Brain microvascular endothelial cell (primary cell): ENCODE measurements around the gene LMTK3.

Source experiments
- DNase-seq: peaks from one replicate; pipeline ENCODE4 v3.0.0-alpha.2; 2020
- H3K27ac ChIP-seq: fragments of 250-450 bp; sonication (Bioruptor Pico); 2 replicates; pipeline ENCODE4 v1.5.1; 2020; ENCODE audit warnings: mild to moderate bottlenecking, moderate library complexity
- H3K27me3 ChIP-seq: fragments of 250-450 bp; sonication (Bioruptor Pico); replicated peaks from 2 replicates; pipeline ENCODE4 v1.5.1; 2020; ENCODE audit warnings: mild to moderate bottlenecking
- H3K36me3 ChIP-seq: fragments of 250-450 bp; sonication (Bioruptor Pico); replicated peaks from 2 replicates; pipeline ENCODE4 v1.5.1; 2020; ENCODE audit warnings: mild to moderate bottlenecking
- H3K4me3 ChIP-seq: 2 replicates; pipeline ENCODE4 v1.5.1; 2011; ENCODE audit warnings: low read depth, mild to moderate bottlenecking, control low read depth, low read length, moderate library complexity
- in situ Hi-C: cut with HindIII; loops from 2 replicates; pipeline ENCODE4 v1.10.0; 2017; ENCODE audit warnings: low sequenced_read_pairs, low pct_ligation_motif_present
- TF ChIP-seq, protein P1 (sequence below): IDR thresholded peaks from 2 replicates; pipeline ENCODE4 v1.5.1; 2011; ENCODE audit warnings: low read depth, mild to moderate bottlenecking, moderate library complexity, low read length, control low read depth, inconsistent platforms; ENCODE audit errors: missing control alignments

The LMTK3 gene, protein sequence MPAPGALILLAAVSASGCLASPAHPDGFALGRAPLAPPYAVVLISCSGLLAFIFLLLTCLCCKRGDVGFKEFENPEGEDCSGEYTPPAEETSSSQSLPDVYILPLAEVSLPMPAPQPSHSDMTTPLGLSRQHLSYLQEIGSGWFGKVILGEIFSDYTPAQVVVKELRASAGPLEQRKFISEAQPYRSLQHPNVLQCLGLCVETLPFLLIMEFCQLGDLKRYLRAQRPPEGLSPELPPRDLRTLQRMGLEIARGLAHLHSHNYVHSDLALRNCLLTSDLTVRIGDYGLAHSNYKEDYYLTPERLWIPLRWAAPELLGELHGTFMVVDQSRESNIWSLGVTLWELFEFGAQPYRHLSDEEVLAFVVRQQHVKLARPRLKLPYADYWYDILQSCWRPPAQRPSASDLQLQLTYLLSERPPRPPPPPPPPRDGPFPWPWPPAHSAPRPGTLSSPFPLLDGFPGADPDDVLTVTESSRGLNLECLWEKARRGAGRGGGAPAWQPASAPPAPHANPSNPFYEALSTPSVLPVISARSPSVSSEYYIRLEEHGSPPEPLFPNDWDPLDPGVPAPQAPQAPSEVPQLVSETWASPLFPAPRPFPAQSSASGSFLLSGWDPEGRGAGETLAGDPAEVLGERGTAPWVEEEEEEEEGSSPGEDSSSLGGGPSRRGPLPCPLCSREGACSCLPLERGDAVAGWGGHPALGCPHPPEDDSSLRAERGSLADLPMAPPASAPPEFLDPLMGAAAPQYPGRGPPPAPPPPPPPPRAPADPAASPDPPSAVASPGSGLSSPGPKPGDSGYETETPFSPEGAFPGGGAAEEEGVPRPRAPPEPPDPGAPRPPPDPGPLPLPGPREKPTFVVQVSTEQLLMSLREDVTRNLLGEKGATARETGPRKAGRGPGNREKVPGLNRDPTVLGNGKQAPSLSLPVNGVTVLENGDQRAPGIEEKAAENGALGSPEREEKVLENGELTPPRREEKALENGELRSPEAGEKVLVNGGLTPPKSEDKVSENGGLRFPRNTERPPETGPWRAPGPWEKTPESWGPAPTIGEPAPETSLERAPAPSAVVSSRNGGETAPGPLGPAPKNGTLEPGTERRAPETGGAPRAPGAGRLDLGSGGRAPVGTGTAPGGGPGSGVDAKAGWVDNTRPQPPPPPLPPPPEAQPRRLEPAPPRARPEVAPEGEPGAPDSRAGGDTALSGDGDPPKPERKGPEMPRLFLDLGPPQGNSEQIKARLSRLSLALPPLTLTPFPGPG (N-terminal part only)

DNA sequence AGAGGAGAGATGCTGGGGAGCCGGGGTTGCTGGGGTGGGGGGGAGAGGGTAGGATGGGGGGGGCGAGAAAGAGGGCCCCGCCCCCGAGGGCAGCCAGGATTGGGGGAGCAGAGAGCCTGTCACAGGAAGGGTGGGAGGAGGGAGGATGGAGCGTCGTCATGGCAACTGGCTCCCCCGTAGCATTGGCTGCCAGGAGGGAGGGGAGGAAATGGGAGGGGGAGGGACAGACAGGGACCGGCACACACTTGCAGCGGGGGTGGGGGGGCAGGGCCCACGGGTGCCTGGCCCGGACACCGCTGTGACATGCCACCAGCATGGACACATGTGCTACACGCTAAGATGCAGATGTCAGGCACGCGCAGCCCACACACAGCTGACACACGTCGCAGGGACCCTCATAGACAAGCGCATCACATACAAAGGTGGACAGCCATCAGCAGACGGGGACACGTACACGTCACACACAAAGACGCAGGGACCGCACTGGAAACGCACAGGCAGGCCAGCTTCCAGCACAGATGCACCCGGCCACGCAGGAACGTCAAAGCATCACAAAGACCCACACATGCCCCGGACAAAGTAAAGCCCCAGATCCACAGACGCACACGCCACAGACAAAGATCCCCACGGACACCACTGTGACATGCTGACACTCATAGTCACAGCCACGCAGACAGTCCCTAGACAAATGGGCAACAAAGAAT lies at the start of gene LMTK3:
Gene LMTK3, minus strand, starts transcription at position 36 of the 704 bp plus-strand sequence. CDS start 259 bp downstream, outside the sequence.
- Histone ChIP-seq H3K27me3 (peaks cover 11% of the 10 kb centered on the region), H3K4me3 (no peak within 1 kb of the TSS), H3K27ac (no peak within 1 kb of the TSS), H3K36me3 (no peaks in the 10 kb centered on the region)
- in situ Hi-C loops: no loop called here
- TF ChIP-seq, protein P1, sequence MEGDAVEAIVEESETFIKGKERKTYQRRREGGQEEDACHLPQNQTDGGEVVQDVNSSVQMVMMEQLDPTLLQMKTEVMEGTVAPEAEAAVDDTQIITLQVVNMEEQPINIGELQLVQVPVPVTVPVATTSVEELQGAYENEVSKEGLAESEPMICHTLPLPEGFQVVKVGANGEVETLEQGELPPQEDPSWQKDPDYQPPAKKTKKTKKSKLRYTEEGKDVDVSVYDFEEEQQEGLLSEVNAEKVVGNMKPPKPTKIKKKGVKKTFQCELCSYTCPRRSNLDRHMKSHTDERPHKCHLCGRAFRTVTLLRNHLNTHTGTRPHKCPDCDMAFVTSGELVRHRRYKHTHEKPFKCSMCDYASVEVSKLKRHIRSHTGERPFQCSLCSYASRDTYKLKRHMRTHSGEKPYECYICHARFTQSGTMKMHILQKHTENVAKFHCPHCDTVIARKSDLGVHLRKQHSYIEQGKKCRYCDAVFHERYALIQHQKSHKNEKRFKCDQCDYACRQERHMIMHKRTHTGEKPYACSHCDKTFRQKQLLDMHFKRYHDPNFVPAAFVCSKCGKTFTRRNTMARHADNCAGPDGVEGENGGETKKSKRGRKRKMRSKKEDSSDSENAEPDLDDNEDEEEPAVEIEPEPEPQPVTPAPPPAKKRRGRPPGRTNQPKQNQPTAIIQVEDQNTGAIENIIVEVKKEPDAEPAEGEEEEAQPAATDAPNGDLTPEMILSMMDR: no peak
- no peak for DNase-seq

DNA sequence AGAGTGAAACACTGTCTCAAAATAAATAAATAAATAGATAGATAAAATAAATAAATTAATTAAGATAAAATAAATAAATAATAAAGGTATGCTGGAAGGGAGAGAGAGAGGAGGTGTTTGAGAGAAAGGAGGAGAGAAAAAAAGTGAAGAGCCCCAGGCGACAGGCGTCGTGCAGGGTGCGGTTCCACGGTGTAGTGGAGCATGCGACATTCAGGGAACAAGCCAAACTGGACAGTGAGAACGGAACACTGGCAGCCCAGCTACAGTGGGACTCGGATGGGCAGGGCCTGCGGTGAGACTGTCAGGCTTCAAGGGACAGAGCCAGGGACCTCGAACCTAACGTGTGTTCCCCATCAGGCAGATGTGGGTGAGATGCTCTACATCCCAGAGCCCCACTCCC lies 49.8 kb upstream of the LMTK3 start:
- no peaks in the 10 kb centered on the region for H3K36me3 ChIP-seq
- H3K27ac ChIP-seq: no peak overlapping the region
- in situ Hi-C loops: no loop called here
- no peak overlapping the region for H3K4me3 ChIP-seq
- TF ChIP-seq, protein P1: no peak
- no peaks in the 10 kb centered on the region for H3K27me3 ChIP-seq
- no peak for DNase-seq

DNA sequence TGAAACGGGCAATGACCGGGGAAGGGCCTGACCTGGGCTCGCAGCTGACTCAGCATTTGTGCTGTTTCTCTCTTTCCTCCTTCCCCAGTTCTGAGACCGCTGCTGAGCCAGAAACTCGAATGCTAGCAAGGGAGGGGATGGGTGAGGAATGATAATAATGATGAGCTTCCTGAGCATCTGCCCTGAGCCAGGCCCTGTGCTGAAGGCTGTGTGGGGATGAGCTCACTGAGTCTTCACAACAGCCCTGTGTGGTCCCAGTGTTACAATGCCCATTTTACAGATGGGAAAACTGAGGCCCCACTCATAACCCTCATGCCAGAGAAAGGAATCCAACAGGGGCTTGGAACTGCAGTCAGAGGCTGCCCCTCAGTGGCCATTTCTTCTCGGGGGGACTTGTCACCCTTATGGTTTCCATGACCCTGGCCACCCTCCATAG lies 48.5 kb upstream of the LMTK3 start:
- TF ChIP-seq, protein P1: no peak
- H3K36me3 ChIP-seq: no peaks in the 10 kb centered on the region
- no peaks in the 10 kb centered on the region for H3K27me3 ChIP-seq
- H3K4me3 ChIP-seq: no peak overlapping the region
- no peak overlapping the region for H3K27ac ChIP-seq
- DNase-seq: no peak
- in situ Hi-C loops: no loop called here

DNA sequence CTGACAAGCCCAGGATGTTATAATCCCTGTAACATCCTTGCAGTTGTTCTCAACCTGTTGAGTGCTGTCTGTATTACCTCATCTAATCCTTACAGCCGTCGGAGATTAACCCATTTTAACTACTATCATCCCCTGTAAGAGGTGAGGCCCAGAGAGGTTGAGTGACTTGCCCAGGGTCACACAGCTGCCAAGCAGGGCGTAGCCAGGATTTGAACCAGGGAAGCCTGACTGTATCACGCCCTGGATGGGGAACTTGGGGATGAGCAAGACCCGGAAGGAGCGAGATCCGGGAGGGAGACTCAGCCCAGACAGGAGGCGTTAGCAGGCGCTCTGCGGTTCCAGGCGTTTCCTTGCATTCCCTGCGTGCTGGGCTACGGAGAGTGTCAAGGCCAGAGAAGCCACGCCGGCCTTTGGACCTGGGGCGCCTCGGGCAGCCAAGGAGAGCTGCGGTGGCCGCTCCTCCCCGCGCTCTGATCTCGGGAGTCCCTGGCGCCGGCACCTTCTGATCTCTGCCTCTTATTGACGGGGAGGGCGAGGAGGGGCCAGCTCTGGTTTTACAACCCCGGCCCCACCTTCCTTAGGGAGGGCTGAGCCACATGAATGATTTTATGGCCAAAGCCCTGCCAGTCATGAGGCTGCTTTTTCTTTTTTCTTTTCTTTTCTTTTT lies 46.5 kb upstream of the LMTK3 start:
- no peaks in the 10 kb centered on the region for H3K36me3 ChIP-seq
- H3K4me3 ChIP-seq: peak overlapping the region; percentile 12
- H3K27ac ChIP-seq: no peak overlapping the region
- in situ Hi-C loops: no loop called here
- no peaks in the 10 kb centered on the region for H3K27me3 ChIP-seq
- TF ChIP-seq, protein P1: no peak
- DNase-seq: peak; percentile 36

DNA sequence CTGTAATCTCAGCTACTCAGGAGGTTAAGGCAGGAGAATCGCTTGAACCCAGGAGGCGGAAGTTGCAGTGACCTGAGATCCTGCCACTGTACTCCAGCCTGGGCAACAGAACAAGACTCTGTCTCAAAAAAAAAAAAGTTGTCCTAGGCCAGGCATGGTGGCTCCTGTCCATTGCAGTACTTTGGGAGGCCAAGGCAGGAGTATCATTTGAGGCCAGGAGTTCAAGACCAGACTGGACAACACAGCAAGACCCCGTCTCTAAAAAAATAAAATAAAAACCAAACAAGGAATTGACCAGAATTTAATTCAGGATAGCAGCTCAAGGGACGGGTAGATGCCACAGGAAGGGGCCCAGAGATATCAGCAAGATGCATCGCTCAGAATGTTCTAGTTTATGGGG lies 45.2 kb upstream of the LMTK3 start:
- DNase-seq: no peak
- in situ Hi-C loops: no loop called here
- no peaks in the 10 kb centered on the region for H3K36me3 ChIP-seq
- no peak overlapping the region for H3K4me3 ChIP-seq
- H3K27me3 ChIP-seq: no peaks in the 10 kb centered on the region
- TF ChIP-seq, protein P1: no peak
- no peak overlapping the region for H3K27ac ChIP-seq
